A549 (cell line): ENCODE results near the gene EPOP.

Source experiments
- JUNB ChIP-seq: fragments of >200 bp; sonication (Bioruptor Twin); formaldehyde crosslinking; IDR thresholded peaks from 2 replicates; pipeline ENCODE4 v1.6.1; 2016
- MAFK ChIP-seq: fragments of 450-650 bp; IDR thresholded peaks from 2 replicates; pipeline ENCODE4 v1.6.1; 2014; ENCODE audit not compliant: partially characterized antibody
- NPAS2 ChIP-seq: fragments of 250-450 bp; sonication (Bioruptor Pico); IDR thresholded peaks from 2 replicates; pipeline ENCODE4 v1.8.0; 2022; ENCODE audit warnings: mild to moderate bottlenecking, moderate library complexity, borderline replicate concordance
- ZC3H11A ChIP-seq: fragments of 450-650 bp; IDR thresholded peaks from 2 replicates; pipeline ENCODE4 v1.6.1; 2014; ENCODE audit warnings: antibody characterized with exemption, mild to moderate bottlenecking

- TF ChIP-seq MAFK (no peak), JUNB (no peak), ZC3H11A (no peak), NPAS2 (CRISPR knock-in tag) (no peak)
These were observed 20.1 kb downstream of the EPOP start for GRCh38 chr17:38654411-38655398.
